Activated CD4-positive, alpha-beta T cell treated with anti-CD3 and anti-CD28 coated beads for 1 hour (primary cell): ENCODE measurements around the gene LCOR.
"Not testable (repeated sequence)": the region's sequence is repeated elsewhere in the genome, so short reads cannot be mapped to it uniquely, and the experiment has no call there.

Source experiments
- DNase-seq: peaks from one replicate; pipeline ENCODE4 v3.0.0-alpha.2; 2020

Gene LCOR

GRCh38 chr10:96840841-96841518 is 8.9 kb downstream of the LCOR start:
- DNase-seq: no peak

DNA sequence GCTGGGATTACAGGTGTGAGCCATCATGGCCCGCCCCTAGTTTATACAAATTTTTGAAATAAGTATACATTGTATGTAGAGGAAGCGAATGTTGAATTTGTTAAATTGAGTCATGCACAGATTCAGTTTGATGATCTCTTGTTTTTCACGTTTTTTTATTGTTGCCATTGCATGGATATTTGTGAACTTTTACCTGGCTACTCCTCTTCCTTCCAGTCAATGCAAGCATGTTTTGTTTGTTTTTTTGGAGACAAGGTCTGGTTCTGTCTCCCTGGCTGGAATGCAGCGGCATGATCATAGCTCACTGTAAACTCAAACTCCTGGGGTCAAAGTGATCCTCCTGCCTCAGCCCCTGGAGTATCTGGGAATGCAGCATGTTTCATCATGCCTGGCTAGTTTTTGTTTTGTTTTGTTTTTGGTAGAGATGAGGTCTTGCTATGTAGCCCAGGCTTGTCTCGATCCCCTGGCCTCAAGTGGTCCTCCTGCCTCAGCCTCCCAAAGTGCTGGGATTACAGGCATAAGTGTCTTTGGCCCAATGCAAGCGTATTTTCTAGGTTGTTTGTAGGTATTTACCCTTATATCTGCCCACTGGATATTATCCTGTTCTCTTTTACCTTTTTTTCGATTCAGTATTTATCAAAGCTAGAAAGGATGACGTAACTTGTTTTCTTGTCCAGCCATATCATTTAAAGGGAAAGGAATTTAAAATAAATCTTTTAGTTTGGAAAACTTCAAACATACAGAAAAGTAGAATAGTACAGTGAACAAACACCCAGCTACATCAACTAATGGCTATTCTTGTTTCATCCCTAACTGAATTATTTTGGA is 11.0 kb downstream of the LCOR start:
- no peak for DNase-seq

DNA sequence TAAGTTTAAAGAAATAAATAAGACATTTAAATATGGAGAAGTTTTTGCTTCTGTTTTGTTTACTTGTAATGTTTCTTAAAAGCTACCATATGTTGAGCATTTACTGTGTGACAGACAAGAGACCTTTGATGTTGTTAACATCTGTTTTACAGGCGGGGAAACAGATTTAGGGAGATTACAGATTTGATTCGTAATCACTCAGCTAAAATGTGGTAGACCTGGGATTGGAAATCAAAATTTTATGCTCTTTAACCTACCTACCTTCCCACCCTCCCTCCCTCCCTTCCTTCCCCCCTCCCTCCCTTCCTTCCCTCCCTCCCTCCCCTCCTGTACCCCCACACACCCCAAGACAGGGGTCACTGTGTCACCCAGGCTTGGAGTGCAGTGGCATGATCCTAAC is 11.7 kb downstream of the LCOR start:
- DNase-seq: no peak

DNA sequence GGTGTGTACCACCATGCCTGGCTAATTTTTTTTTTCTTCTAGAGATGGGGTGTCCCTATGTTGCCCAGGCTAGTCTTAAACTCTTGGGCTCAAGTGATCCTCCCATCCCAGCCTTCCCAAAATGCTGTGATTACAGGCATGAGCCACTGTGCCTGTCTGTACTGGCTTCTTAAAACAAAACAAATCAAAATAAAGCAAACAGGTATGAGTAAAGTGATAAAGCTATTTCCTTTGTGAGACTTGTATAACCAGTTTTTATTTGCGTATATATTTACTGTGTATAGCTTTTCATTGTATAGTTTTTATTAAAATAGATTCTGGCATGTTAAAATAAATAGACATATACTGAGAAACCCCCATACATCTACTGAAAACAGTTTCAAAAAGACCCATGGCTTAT is 14.3 kb downstream of the LCOR start:
- DNase-seq: no peak

- DNase-seq: no peak
These were observed 14.8 kb downstream of the LCOR start for GRCh38 chr10:96846926-96847325.

DNA sequence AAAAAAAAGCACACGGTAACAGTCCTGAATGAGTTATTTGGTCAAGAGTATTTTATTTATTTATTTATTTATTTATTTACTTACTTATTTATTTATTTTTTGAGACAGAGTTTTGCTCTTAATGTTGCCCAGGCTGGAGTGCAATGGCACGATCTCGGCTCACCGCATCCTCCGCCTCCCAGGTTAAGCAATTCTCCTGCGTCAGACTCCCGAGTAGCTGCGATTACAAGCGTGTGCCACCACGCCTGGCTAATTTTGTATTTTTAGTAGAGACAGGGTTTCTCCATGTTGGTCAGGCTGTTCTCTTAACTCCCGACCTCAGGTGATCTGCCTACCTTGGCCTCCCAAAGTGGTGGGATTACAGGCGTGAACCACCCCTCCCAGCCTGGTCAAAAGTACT is 15.3 kb downstream of the LCOR start:
- not testable (repeated sequence) for DNase-seq

DNA sequence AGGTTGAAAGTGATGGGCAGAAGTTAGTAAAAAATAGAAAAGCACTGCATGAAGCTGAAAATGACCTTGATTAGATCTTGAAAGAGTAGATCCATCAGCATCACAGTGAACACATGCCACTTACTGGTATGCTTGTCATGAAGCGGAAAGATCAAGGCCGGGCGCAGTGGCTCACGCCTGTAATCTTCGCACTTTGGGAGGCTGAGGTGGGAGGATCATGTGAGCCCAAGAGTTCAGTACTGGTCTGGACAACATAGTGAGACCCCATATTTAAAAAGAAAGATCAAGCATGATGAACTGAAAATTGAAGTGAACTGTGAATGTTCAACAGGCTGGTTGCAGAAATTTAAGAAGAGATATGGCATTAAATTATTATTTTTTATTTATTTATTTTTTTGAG is 18.0 kb downstream of the LCOR start:
- DNase-seq: no peak

GRCh38 chr10:96850825-96851224 is 18.7 kb downstream of the LCOR start:
- DNase-seq: no peak

GRCh38 chr10:96851281-96851680 is 19.2 kb downstream of the LCOR start:
- no peak for DNase-seq

- no peak for DNase-seq
These were observed 24.2 kb downstream of the LCOR start for GRCh38 chr10:96856317-96856716.

DNA sequence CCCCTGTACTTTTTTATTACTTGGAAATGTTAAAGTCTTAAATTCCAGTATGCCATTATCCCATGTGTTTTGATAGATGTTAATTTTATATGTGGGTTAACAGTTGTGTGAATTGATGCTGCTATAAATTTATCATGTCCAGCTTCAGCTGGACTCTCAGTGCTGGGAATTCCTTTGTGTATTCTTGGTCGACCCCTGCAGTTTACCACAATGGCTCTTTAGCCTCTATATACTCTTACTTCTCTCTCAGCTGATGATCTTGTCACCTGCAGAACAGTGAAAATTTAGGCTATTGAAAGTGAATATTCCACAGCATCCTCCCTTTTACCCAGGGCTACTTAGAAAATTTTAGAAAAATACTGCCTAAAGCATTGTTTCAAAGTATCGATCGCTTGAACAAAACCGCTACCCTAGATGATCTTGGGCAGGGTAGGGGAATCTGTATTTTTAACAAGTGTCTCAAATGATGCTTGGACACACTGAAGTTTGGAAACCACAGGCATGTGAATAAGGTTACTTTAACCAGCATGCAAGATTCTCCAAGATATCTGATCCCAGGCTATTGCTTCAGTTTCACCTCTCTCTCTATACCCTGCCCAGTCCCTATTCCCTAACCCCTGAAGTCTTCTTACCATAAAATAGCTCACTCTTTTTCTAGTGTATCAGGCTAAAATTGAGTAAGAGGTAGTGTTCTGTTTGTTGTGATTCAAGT is 25.4 kb downstream of the LCOR start:
- no peak for DNase-seq

DNA sequence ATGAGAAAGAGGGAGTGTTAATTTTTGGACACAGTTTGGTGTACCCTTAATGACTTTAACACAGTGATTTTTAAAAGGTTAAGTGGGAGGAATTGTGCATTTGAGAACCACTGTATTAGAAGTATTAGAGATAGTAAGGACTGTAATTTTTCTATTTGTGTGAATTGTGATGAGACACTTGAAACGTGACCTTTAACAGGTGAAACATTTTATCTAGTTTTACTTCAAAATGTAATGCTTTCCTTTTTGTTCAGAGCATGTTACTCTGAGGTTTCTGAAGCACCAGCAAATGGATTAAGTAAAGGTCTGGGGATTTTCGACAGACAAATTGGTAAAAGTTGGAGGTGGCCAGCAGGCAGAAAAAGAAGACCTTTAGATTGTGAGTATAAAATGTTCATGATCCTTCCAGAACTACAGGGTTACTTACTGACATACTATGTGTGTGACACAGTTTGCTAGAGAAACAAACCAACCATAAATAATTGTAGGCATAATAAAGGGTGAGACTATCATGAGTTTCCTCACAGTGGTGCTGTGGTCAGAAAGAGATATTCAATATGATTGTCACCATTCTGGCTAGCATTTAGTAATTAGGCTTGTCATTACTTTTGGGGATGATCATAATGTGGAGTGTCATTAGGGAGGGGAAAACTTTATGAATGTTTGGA is 26.1 kb downstream of the LCOR start:
- DNase-seq: no peak

DNA sequence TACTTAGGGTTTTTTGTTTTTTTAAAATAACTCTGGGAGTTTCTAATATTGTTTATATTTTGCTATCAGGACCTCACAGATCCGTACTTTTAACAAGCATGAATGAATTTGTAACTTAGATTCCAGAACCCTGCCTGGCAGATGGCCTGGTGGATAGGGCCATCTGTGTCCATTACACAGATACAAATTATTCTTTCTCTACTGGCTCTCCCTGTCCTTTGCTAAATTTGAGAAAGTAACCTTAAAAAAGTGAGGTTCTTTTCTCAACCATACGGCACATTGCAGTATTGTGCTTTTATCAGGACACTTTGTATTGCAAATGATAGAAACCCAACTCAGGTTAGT is 26.6 kb downstream of the LCOR start:
- DNase-seq: no peak

- DNase-seq: no peak
These were observed 28.7 kb downstream of the LCOR start for GRCh38 chr10:96860631-96861277.

- no peak for DNase-seq
These were observed 31.9 kb downstream of the LCOR start for GRCh38 chr10:96863922-96864543.

DNA sequence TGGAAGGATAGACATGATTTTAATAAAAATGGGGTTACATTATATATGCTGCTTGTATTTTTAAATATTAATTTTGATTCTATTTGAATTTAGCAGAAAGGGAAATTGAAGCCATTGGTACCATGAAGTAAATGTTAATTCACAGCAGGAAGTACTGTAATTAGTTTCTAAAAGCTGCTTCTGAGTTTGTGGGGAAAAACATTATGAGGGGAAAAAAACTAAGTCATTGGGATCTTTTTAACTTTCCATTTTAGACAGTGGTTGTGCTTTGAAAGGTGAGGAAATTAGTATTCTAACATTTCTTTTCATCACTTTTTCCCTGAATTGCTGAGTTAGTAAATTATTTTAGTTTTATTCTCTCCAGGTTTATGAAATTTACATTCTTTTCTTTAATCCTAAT is 41.0 kb downstream of the LCOR start:
- no peak for DNase-seq

DNA sequence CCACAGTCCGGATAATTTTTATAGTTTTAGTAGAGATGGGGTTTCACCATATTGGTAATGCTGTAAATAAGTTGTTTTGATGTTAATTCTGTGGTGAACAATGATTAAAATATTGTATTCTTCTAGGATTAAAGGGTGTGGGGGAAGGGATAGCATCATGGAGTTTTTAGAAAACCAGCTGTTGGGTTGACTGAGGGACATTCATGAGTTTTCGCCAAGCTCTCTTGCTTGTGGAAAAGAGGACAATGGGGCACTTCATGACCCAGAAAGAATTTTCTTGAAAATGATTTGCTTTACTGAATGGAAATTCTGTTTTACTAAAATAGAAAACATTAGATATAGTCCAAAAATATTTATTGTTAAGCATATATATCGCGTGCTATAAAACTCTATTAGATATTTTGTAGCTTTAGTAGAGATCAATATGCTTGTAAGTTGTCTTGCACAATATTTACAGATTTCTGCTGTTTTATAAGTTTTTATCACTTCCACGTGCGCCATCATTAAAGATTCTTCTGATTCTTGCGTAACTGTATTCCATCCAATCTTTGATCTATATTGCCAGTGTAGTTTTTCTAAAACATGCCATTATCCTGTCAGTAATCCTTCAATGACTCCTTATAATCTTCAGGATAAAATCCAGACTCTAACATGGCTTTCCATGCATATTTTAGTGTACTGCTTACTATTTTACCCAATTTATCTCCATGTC is 41.8 kb downstream of the LCOR start:
- no peak for DNase-seq

GRCh38 chr10:96878057-96878456 is 46.0 kb downstream of the LCOR start:
- no peak for DNase-seq

GRCh38 chr10:96880575-96880974 is 48.5 kb downstream of the LCOR start:
- DNase-seq: no peak

GRCh38 chr10:96889415-96890171 is 57.5 kb downstream of the LCOR start:
- no peak for DNase-seq

- no peak for DNase-seq
These were observed 58.0 kb downstream of the LCOR start for GRCh38 chr10:96890172-96890513.
